GM18907 (cell line): ENCODE results near the gene CSMD2.

Experiments used
- ATAC-seq: cut with Tn5 transposase; IDR thresholded peaks from one replicate; pipeline ENCODE4 v1.9.1; 2021; ENCODE audit warnings: mild to moderate bottlenecking, moderate library complexity; ENCODE audit not compliant: unreplicated experiment

Gene CSMD2

GRCh38 chr1:33727310-33727709, 437.7 kb downstream of the CSMD2 start:
- no peak for ATAC-seq

GRCh38 chr1:33726274-33726804, 438.7 kb downstream of the CSMD2 start:
- ATAC-seq: no peak

- no peak for ATAC-seq
Observed at GRCh38 chr1:33725556-33726160, 439.4 kb downstream of the CSMD2 start.

- ATAC-seq: no peak
Observed at GRCh38 chr1:33725037-33725436, 440.0 kb downstream of the CSMD2 start.

GRCh38 chr1:33724348-33724747, 440.7 kb downstream of the CSMD2 start:
- no peak for ATAC-seq

- no peak for ATAC-seq
Observed at GRCh38 chr1:33723251-33723650, 441.8 kb downstream of the CSMD2 start.

- ATAC-seq: no peak
Observed at GRCh38 chr1:33721301-33721815, 443.7 kb downstream of the CSMD2 start.

- no peak for ATAC-seq
Observed at GRCh38 chr1:33719771-33720670, 445.0 kb downstream of the CSMD2 start.

- ATAC-seq: no peak
Observed at GRCh38 chr1:33719326-33719725, 445.7 kb downstream of the CSMD2 start.

- no peak for ATAC-seq
Observed at GRCh38 chr1:33718186-33718585, 446.8 kb downstream of the CSMD2 start.

GRCh38 chr1:33716976-33717688, 447.9 kb downstream of the CSMD2 start:
- ATAC-seq: no peak

GRCh38 chr1:33715195-33715811, 449.7 kb downstream of the CSMD2 start:
- ATAC-seq: no peak

- no peak for ATAC-seq
Observed at GRCh38 chr1:33714421-33714820, 450.6 kb downstream of the CSMD2 start.

- ATAC-seq: no peak
Observed at GRCh38 chr1:33713058-33713877, 451.8 kb downstream of the CSMD2 start.

GRCh38 chr1:33712186-33712585, 452.8 kb downstream of the CSMD2 start:
- ATAC-seq: no peak

- no peak for ATAC-seq
Observed at GRCh38 chr1:33711511-33711910, 453.5 kb downstream of the CSMD2 start.

GRCh38 chr1:33710967-33711366, 454.1 kb downstream of the CSMD2 start:
- ATAC-seq: no peak

- ATAC-seq: no peak
Observed at GRCh38 chr1:33709783-33710718, 455.0 kb downstream of the CSMD2 start.
